ENCODE data around the gene ZNF506. TPM values are rescaled to one million over a fixed set of nuclear protein-coding genes. Genes with fewer than 3 reads are reported as not detected.

Gene ZNF506
- total and polyA plus RNA-seq, 2 donors (not counting 3 experiments of a cell fraction or from before 2014, with no cell fraction given): 6.4 to 10.7 TPM

GRCh38 chr19:19752760-19753403 lies 68.7 kb downstream of the ZNF506 start:
- no peak overlapping the region for H3K27ac ChIP-seq (ENCODE audit: insufficient read depth, low read depth, low read length)
- H3K9ac ChIP-seq (replicated peaks; ENCODE audit: extremely low read depth, insufficient read depth, low read length): no peak overlapping the region
- ChIA-PET POLR2A (no interaction called here), CTCF (no interaction called here)
- peaks cover under 1% of the 10 kb centered on the region for H3K9me3 ChIP-seq (replicated peaks; ENCODE audit: control insufficient read depth, insufficient read depth, low read length)
- no peak for TF ChIP-seq FOS (IDR thresholded peaks at IDR 0.05; ENCODE audit: borderline replicate concordance, insufficient read depth, low read length)
- TF ChIP-seq, protein P1, sequence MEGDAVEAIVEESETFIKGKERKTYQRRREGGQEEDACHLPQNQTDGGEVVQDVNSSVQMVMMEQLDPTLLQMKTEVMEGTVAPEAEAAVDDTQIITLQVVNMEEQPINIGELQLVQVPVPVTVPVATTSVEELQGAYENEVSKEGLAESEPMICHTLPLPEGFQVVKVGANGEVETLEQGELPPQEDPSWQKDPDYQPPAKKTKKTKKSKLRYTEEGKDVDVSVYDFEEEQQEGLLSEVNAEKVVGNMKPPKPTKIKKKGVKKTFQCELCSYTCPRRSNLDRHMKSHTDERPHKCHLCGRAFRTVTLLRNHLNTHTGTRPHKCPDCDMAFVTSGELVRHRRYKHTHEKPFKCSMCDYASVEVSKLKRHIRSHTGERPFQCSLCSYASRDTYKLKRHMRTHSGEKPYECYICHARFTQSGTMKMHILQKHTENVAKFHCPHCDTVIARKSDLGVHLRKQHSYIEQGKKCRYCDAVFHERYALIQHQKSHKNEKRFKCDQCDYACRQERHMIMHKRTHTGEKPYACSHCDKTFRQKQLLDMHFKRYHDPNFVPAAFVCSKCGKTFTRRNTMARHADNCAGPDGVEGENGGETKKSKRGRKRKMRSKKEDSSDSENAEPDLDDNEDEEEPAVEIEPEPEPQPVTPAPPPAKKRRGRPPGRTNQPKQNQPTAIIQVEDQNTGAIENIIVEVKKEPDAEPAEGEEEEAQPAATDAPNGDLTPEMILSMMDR (IDR thresholded peaks at IDR 0.05; ENCODE audit: extremely low read depth in 1 of 2, insufficient read depth in 1 of 2, low read depth in 1 of 2, low read length in 2 of 2): no peak
- TF ChIP-seq POLR2A (IDR thresholded peaks at IDR 0.05; ENCODE audit: low read depth, low read length): no peak
- TF ChIP-seq EZH2 (IDR thresholded peaks at IDR 0.05; ENCODE audit: borderline replicate concordance, low read depth, low read length, severe bottlenecking): no peak
- TF ChIP-seq GATA2 (IDR thresholded peaks at IDR 0.05; ENCODE audit: insufficient read depth, insufficient read length, low read depth, low read length): no peak
- TF ChIP-seq MYC (IDR thresholded peaks at IDR 0.05; ENCODE audit: low read depth, low read length): no peak
- TF ChIP-seq POLR2AphosphoS5 (IDR thresholded peaks at IDR 0.05; ENCODE audit: insufficient read depth, low read depth, low read length): no peak
- no peak for TF ChIP-seq JUN (IDR thresholded peaks at IDR 0.05; ENCODE audit: borderline replicate concordance, insufficient read depth, insufficient read length, low read depth)
- no peak for TF ChIP-seq MAX (IDR thresholded peaks at IDR 0.05; ENCODE audit: insufficient read depth, insufficient read length)
- no peak for FAIRE-seq
- H3K4me2 ChIP-seq (ENCODE audit: insufficient read depth, low read length): no peak overlapping the region
- no peak overlapping the region for H3K4me3 ChIP-seq (replicated peaks in 1 of 3; ENCODE audit: insufficient read depth in 1 of 3, low read depth in 1 of 3, low read length in 3 of 3)
- no peaks in the 10 kb centered on the region for H3K27me3 ChIP-seq (ENCODE audit: control insufficient read depth in 2 of 2, insufficient read depth in 2 of 2, low read length in 2 of 2)
- no peak for DNase-seq (ENCODE audit: low read depth, low spot score)
- intact Hi-C loops (cut with micrococcal nuclease): no loop called here
- H3K4me1 ChIP-seq (ENCODE audit: control insufficient read depth, extremely low read depth, insufficient read depth, low read length): no peaks in the 10 kb centered on the region
- no peaks in the 10 kb centered on the region for H3K36me3 ChIP-seq (ENCODE audit: control insufficient read depth in 2 of 2, extremely low read depth in 1 of 2, insufficient read depth in 2 of 2, low read length in 2 of 2)
- dilution Hi-C loops (cut with MboI; ENCODE audit: extremely low pct_ligation_motif_present, low sequenced_read_pairs): no loop called here
- no peaks in the 10 kb centered on the region for H3K9me1 ChIP-seq (replicated peaks; ENCODE audit: control insufficient read depth, extremely low read depth, insufficient read depth, low read length)
- H2AFZ ChIP-seq (ENCODE audit: low read depth, low read length): no peak overlapping the region
- no peaks in the 10 kb centered on the region for H4K20me1 ChIP-seq (replicated peaks; ENCODE audit: control insufficient read depth, extremely low read depth, insufficient read depth, low read length)
- no TSS peak for BruUV-seq (replicated peaks)
- no peaks in the 10 kb centered on the region for H3K79me2 ChIP-seq (ENCODE audit: control insufficient read depth, insufficient read depth, low read length)

All from endothelial cell of umbilical vein (primary cell).